ENCODE measurements around the gene C1orf52. TPM values are rescaled to one million over a fixed set of nuclear protein-coding genes. Genes with fewer than 3 reads are reported as not detected.

The C1orf52 gene
- total and polyA plus RNA-seq, 9 of the 15 experiments (the other 6 are each of a cell fraction or from before 2014, with no cell fraction given): 17.0 to 38.5 (median 33.0) TPM

GRCh38 chr1:85296980-85297379, 37.5 kb upstream of the C1orf52 start:
- no peak overlapping the region for H3K4me3 ChIP-seq
- H4K20me1 ChIP-seq (replicated peaks; ENCODE audit: control insufficient read depth, insufficient read depth, low read length): no peaks in the 10 kb centered on the region
- intact Hi-C loops (cut with micrococcal nuclease) (no loop called here), in situ Hi-C loops (cut with MboI) (no loop called here)
- FAIRE-seq: no peak
- ChIA-PET POLR2A (no interaction called here), CTCF (ENCODE audit: low intra/inter-chr PET ratio) (no interaction called here)
- H3K27me3 ChIP-seq (ENCODE audit: control insufficient read depth in 2 of 2, insufficient read depth in 2 of 2, low read length in 2 of 2): peaks cover under 1 to 12% of the 10 kb centered on the region in 2 experiments; a peak in 3 of 5 replicates
- H3K36me3 ChIP-seq (ENCODE audit: control insufficient read depth, insufficient read depth, low read length): no peaks in the 10 kb centered on the region
- no peak for DNase-seq (ENCODE audit: extremely low read depth in 1 of 4, low spot score in 3 of 4)
- no peaks in the 10 kb centered on the region for H3K4me1 ChIP-seq (replicated peaks in 1 of 2; ENCODE audit: control insufficient read depth in 2 of 2, insufficient read depth in 2 of 2, low read length in 2 of 2)
- H3K4me2 ChIP-seq (ENCODE audit: insufficient read depth, low read length): no peak overlapping the region
- no peaks in the 10 kb centered on the region for H3K9me1 ChIP-seq (ENCODE audit: control insufficient read depth, insufficient read depth, low read length)
- no peak overlapping the region for H2AFZ ChIP-seq (ENCODE audit: low read depth, low read length)
- WGBS (ENCODE audit: insufficient coverage, low coverage, missing lambda C conversion rate): 8% methylated on average over 1 of the region's 1 CpG
- H3K79me2 ChIP-seq (ENCODE audit: control insufficient read depth, insufficient read depth, low read length): no peaks in the 10 kb centered on the region
- no peak overlapping the region for H3K27ac ChIP-seq (ENCODE audit: extremely low read depth, low read depth, low read length)
- H3K9me3 ChIP-seq (replicated peaks; ENCODE audit: control insufficient read depth, insufficient read depth, low read depth, low read length): no peaks in the 10 kb centered on the region
- no peak for ATAC-seq
- BruUV-seq (replicated peaks): no TSS peak
- no peak overlapping the region for H3K9ac ChIP-seq (ENCODE audit: insufficient read depth in 1 of 2, low read depth in 2 of 2, low read length in 2 of 2)
- TF ChIP-seq MYC (IDR thresholded peaks at IDR 0.05; ENCODE audit: low read depth, low read length) (no peak), MYC (CRISPR knock-in tag; IDR thresholded peaks at IDR 0.05; ENCODE audit: borderline replicate concordance, low read depth) (no peak), RBM17 (IDR thresholded peaks at IDR 0.05; ENCODE audit: borderline replicate concordance, low read depth, low read length) (no peak), ARID1B (IDR thresholded peaks at IDR 0.05) (no peak), CLOCK (CRISPR knock-in tag; IDR thresholded peaks at IDR 0.05; ENCODE audit: borderline replicate concordance) (no peak), E2F5 (CRISPR knock-in tag; IDR thresholded peaks at IDR 0.05) (no peak), CREB1 (IDR thresholded peaks at IDR 0.05) (no peak), CREB1 (CRISPR knock-in tag; IDR thresholded peaks at IDR 0.05) (no peak), SIX5 (IDR thresholded peaks at IDR 0.05; ENCODE audit: borderline replicate concordance in 1 of 2, insufficient read depth in 1 of 2, low read depth in 1 of 2, low read length in 2 of 2) (no peak), YBX1 (IDR thresholded peaks at IDR 0.05) (no peak), SPI1 (IDR thresholded peaks at IDR 0.05; ENCODE audit: borderline replicate concordance, low read depth, low read length) (no peak), ADNP (tag; IDR thresholded peaks at IDR 0.05) (no peak), ZNF197 (CRISPR knock-in tag; IDR thresholded peaks at IDR 0.05; ENCODE audit: low read depth) (no peak), ZBTB17 (CRISPR knock-in tag; IDR thresholded peaks at IDR 0.05) (no peak), THAP12 (CRISPR knock-in tag; IDR thresholded peaks at IDR 0.05) (no peak), ZNF146 (CRISPR knock-in tag; IDR thresholded peaks at IDR 0.05; ENCODE audit: unreplicated experiment) (no peak), MEIS2 (IDR thresholded peaks at IDR 0.05; ENCODE audit: partially characterized antibody) (no peak), ZNF57 (CRISPR knock-in tag; IDR thresholded peaks at IDR 0.05) (no peak)
